ENCODE measurements around the gene NUMBL. TPM values are rescaled to one million over a fixed set of nuclear protein-coding genes. Genes with fewer than 3 reads are reported as not detected.
A peak's percentile ranks its signal among the peaks of the same experiment; 100 is the strongest.

Gene NUMBL
- total and polyA plus RNA-seq, 9 of the 15 experiments (the other 6 are each of a cell fraction or from before 2014, with no cell fraction given) = 0.39 to 38.6 (median 6.6) TPM

- peaks cover 36% of the 10 kb centered on the region for H3K79me2 ChIP-seq (ENCODE audit: control insufficient read depth, insufficient read depth, low read length)
- H2AFZ ChIP-seq (ENCODE audit: low read depth, low read length) = peak overlapping the region; percentile 99
- 0 out of 2 replicates have a peak, but pooled peaks cover 4% of the 10 kb centered on the region for H4K20me1 ChIP-seq (replicated peaks; ENCODE audit: control insufficient read depth, insufficient read depth, low read length)
- WGBS (ENCODE audit: insufficient coverage, low coverage, missing lambda C conversion rate) = 2% methylated on average over 36 of the region's 56 CpGs
- intact Hi-C loops (cut with micrococcal nuclease) (loop anchor here (2.0 kb wide), 1 partner anchor 24 kb away; no protein-coding TSS in a partner anchor), in situ Hi-C loops (cut with MboI) (no loop called here)
- peak; percentile 80 for FAIRE-seq
- H3K27me3 ChIP-seq (ENCODE audit: control insufficient read depth in 2 of 2, insufficient read depth in 2 of 2, low read length in 2 of 2) = no peaks in the 10 kb centered on the region
- POLR2A ChIA-PET = interaction anchor here (0.6 to 1.7 kb wide), 4 partner anchors 9 to 87 kb away, joined by 3 to 5 read pairs (median 3); no protein-coding TSS in a partner anchor
- CTCF ChIA-PET (ENCODE audit: low intra/inter-chr PET ratio) = interaction anchor here (0.6 to 0.7 kb wide), 2 partner anchors 22 to 577 kb away, joined by 3 read pairs; no protein-coding TSS in a partner anchor
- H3K4me2 ChIP-seq (ENCODE audit: insufficient read depth, low read length) = peak overlapping the region; percentile 78
- H3K9ac ChIP-seq (ENCODE audit: insufficient read depth in 1 of 2, low read depth in 2 of 2, low read length in 2 of 2) = peak overlapping the region; percentile 73 to 92
- peak; percentile 86 for ATAC-seq
- BruUV-seq (replicated peaks) = TSS peak; percentile 89
- peaks cover 39 to 56% of the 10 kb centered on the region in 2 experiments for H3K4me1 ChIP-seq (replicated peaks in 1 of 2; ENCODE audit: control insufficient read depth in 2 of 2, insufficient read depth in 2 of 2, low read length in 2 of 2)
- H3K9me3 ChIP-seq (replicated peaks; ENCODE audit: control insufficient read depth, insufficient read depth, low read depth, low read length) = no peaks in the 10 kb centered on the region; the same call in 1 of the 2 replicates
- H3K36me3 ChIP-seq (ENCODE audit: control insufficient read depth, insufficient read depth, low read length) = peaks cover 31% of the 10 kb centered on the region; the same call in 2 of the 3 replicates
- peak overlapping the region; percentile 65 for H3K4me3 ChIP-seq
- peaks cover 6% of the 10 kb centered on the region for H3K9me1 ChIP-seq (ENCODE audit: control insufficient read depth, insufficient read depth, low read length)
- peak; percentile 95 to 97 (median 96) for DNase-seq (ENCODE audit: extremely low read depth in 1 of 4, low spot score in 3 of 4)
- peak overlapping the region; percentile 97 for H3K27ac ChIP-seq (ENCODE audit: extremely low read depth, low read depth, low read length)
- 0 out of 2 replicates have a peak, but pooled peaks have one; percentile 65 for TF ChIP-seq ERF (CRISPR knock-in tag; IDR thresholded peaks at IDR 0.05)
- TF ChIP-seq RAD51 (IDR thresholded peaks at IDR 0.05; ENCODE audit: borderline replicate concordance, low read depth) = no peak; the same call in 1 of the 2 replicates
- TF ChIP-seq NFE2L1 (tag; IDR thresholded peaks at IDR 0.05; ENCODE audit: borderline replicate concordance, low read depth) = peak; percentile 94
- TF ChIP-seq SNIP1 (IDR thresholded peaks at IDR 0.05; ENCODE audit: low read depth) = no peak
- no peak for TF ChIP-seq RBM22 (IDR thresholded peaks at IDR 0.05; ENCODE audit: low read depth, low read length, poor library complexity, severe bottlenecking)
- no peak for TF ChIP-seq AFF4 (CRISPR knock-in tag; IDR thresholded peaks at IDR 0.05)
- no peak for TF ChIP-seq NCOA2 (IDR thresholded peaks at IDR 0.05; ENCODE audit: partially characterized antibody in 2 of 2)
- no peak for TF ChIP-seq ZNF133 (CRISPR knock-in tag; IDR thresholded peaks at IDR 0.05)
- TF ChIP-seq TFAP4 (CRISPR knock-in tag; IDR thresholded peaks at IDR 0.05; ENCODE audit: borderline replicate concordance) = peak; percentile 87
- TF ChIP-seq MLX (CRISPR knock-in tag; conservative IDR thresholded peaks at IDR 0.05) = no peak
- TF ChIP-seq MCM3 (IDR thresholded peaks at IDR 0.05) = no peak
- 0 out of 2 replicates have a peak, but pooled peaks have one; percentile 41 for TF ChIP-seq ZNF324 (CRISPR knock-in tag; IDR thresholded peaks at IDR 0.05)
These were observed 406 bp upstream of the NUMBL start for GRCh38 chr19:40690693-40691420.

All from K562 (cell line).